HG02870 (cell line): ENCODE data around the gene SPG11.
"Not testable (repeated sequence)": the region's sequence is repeated elsewhere in the genome, so short reads cannot be mapped to it uniquely, and the experiment has no call there.

ENCODE experiments used
- ATAC-seq: cut with Tn5 transposase; IDR thresholded peaks from one replicate; pipeline ENCODE4 v1.9.1; 2021; ENCODE audit warnings: mild to moderate bottlenecking, moderate library complexity; ENCODE audit not compliant: unreplicated experiment

The SPG11 gene, protein sequence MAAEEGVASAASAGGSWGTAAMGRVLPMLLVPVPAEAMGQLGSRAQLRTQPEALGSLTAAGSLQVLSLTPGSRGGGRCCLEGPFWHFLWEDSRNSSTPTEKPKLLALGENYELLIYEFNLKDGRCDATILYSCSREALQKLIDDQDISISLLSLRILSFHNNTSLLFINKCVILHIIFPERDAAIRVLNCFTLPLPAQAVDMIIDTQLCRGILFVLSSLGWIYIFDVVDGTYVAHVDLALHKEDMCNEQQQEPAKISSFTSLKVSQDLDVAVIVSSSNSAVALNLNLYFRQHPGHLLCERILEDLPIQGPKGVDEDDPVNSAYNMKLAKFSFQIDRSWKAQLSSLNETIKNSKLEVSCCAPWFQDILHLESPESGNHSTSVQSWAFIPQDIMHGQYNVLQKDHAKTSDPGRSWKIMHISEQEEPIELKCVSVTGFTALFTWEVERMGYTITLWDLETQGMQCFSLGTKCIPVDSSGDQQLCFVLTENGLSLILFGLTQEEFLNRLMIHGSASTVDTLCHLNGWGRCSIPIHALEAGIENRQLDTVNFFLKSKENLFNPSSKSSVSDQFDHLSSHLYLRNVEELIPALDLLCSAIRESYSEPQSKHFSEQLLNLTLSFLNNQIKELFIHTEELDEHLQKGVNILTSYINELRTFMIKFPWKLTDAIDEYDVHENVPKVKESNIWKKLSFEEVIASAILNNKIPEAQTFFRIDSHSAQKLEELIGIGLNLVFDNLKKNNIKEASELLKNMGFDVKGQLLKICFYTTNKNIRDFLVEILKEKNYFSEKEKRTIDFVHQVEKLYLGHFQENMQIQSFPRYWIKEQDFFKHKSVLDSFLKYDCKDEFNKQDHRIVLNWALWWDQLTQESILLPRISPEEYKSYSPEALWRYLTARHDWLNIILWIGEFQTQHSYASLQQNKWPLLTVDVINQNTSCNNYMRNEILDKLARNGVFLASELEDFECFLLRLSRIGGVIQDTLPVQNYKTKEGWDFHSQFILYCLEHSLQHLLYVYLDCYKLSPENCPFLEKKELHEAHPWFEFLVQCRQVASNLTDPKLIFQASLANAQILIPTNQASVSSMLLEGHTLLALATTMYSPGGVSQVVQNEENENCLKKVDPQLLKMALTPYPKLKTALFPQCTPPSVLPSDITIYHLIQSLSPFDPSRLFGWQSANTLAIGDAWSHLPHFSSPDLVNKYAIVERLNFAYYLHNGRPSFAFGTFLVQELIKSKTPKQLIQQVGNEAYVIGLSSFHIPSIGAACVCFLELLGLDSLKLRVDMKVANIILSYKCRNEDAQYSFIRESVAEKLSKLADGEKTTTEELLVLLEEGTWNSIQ (N-terminal part only)

DNA sequence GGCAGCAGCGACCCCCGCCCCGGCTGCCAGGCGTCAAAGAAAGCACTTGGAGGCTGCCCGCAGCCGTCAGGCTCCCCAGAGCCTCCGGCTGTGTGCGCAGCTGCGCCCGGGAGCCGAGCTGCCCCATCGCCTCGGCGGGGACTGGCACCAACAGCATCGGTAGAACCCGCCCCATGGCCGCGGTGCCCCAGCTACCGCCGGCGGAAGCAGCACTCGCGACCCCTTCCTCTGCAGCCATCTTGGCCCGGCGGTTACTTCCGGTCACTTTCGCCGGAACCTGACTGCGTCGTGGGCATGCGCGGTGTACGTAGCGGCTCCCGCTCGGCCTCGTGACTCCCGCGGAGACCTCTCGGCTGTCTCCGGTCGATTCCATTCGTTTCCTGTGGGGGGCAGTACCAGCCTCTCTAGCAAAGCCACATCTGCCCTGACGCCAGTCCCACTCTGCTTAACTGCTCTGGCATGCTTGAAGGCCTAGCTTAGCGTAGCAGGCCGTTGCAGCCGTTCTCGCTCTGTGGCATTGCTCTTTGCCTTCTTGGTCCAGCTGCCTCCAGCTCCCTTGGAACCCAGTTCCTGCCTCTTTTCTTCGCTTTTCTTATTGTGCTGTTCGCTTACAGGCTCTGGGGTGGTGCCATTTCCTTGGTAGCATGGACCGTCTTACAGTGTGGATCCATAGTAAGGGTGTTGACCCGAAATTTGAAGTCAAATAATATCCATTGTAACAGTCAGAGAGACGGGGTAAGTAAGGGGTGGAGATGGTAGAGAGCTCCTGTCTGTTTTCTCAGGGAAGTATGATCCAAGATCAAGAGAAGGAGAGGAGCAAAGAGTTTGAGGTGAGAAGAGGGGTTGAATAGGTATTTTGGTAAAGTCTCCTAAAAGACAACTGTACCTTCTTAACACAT, at the start of gene SPG11:
SPG11 (minus strand) TSS at position 253 of the 899 bp plus-strand sequence; CDS start at position 238, 15 bp downstream.
- peak; percentile 66 for ATAC-seq

DNA sequence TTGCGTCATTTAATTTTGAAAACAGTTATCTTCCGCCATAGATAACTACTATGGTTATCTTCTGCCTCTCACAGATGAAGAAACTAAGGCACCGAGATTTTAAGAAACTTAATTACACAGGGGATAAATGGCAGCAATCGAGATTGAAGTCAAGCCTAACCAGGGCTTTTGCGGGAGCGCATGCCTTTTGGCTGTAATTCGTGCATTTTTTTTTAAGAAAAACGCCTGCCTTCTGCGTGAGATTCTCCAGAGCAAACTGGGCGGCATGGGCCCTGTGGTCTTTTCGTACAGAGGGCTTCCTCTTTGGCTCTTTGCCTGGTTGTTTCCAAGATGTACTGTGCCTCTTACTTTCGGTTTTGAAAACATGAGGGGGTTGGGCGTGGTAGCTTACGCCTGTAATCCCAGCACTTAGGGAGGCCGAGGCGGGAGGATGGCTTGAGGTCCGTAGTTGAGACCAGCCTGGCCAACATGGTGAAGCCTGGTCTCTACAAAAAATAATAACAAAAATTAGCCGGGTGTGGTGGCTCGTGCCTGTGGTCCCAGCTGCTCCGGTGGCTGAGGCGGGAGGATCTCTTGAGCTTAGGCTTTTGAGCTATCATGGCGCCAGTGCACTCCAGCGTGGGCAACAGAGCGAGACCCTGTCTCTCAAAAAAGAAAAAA, 49.0 kb upstream of the SPG11 start:
- ATAC-seq = no peak

DNA sequence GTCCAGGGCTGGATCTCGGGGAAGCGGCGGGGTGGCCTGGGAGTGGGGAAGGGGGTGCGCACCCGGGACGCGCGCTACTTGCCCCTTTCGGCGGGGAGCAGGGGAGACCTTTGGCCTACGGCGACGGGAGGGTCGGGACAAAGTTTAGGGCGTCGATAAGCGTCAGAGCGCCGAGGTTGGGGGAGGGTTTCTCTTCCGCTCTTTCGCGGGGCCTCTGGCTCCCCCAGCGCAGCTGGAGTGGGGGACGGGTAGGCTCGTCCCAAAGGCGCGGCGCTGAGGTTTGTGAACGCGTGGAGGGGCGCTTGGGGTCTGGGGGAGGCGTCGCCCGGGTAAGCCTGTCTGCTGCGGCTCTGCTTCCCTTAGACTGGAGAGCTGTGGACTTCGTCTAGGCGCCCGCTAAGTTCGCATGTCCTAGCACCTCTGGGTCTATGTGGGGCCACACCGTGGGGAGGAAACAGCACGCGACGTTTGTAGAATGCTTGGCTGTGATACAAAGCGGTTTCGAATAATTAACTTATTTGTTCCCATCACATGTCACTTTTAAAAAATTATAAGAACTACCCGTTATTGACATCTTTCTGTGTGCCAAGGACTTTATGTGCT, 48.4 kb upstream of the SPG11 start:
- peak; percentile 13 for ATAC-seq

DNA sequence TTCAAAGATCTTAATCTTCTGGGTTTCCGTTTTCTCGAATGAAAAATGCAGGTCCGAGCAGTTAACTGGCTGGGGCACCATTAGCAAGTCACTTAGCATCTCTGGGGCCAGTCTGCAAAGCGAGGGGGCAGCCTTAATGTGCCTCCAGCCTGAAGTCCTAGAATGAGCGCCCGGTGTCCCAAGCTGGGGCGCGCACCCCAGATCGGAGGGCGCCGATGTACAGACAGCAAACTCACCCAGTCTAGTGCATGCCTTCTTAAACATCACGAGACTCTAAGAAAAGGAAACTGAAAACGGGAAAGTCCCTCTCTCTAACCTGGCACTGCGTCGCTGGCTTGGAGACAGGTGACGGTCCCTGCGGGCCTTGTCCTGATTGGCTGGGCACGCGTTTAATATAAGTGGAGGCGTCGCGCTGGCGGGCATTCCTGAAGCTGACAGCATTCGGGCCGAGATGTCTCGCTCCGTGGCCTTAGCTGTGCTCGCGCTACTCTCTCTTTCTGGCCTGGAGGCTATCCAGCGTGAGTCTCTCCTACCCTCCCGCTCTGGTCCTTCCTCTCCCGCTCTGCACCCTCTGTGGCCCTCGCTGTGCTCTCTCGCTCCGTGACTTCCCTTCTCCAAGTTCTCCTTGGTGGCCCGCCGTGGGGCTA, 47.8 kb upstream of the SPG11 start, which contains the start of the genes B2M and PATL2:
B2M (plus strand) TSS at position 422 of the 647 bp plus-strand sequence; CDS start at position 452, 30 bp downstream.
PATL2 (minus strand) TSS at position 228 of the 647 bp plus-strand sequence. CDS start 34,833 bp downstream, outside the sequence.
- peak; percentile 83 for ATAC-seq

DNA sequence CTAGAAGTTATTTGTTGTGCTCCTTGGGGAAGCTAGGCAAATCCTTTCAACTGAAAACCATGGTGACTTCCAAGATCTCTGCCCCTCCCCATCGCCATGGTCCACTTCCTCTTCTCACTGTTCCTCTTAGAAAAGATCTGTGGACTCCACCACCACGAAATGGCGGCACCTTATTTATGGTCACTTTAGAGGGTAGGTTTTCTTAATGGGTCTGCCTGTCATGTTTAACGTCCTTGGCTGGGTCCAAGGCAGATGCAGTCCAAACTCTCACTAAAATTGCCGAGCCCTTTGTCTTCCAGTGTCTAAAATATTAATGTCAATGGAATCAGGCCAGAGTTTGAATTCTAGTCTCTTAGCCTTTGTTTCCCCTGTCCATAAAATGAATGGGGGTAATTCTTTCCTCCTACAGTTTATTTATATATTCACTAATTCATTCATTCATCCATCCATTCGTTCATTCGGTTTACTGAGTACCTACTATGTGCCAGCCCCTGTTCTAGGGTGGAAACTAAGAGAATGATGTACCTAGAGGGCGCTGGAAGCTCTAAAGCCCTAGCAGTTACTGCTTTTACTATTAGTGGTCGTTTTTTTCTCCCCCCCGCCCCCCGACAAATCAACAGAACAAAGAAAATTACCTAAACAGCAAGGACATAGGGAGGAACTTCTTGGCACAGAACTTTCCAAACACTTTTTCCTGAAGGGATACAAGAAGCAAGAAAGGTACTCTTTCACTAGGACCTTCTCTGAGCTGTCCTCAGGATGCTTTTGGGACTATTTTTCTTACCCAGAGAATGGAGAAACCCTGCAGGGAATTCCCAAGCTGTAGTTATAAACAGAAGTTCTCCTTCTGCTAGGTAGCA, 47.0 kb upstream of the SPG11 start:
- ATAC-seq = no peak

DNA sequence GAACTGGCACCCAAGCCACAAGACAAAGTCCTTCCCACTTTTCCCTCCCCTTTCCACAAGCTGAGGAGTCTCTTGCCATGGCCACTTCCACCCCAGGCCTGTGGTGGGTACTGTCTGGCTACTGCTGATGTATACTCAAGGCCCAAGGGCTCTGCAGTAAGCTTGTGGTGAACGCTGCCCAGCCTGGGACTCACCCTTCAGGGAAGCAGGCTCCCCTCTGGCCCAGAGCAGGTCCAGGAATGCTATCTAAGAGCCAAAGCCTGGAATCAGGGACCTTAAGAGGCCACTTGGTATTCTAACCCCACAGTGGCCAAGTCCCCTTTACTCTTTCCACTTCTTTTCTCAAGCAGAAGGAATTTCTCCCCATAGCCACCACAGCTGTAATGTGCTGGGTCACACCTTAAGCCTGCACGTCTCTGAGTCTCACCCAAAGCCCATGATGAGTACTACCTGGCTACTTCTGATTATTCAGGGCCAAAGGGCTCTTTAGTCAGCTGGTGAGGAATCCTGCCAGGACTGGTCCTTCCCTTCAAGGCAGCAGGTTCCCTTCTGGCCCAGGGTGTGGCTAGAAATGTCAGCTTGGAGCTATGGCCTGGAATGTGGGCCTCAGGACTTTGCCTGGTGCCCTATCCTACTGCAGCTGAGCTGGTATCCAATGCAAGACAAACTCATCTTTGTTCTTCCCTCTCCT, 43.6 kb upstream of the SPG11 start:
- ATAC-seq = no peak

DNA sequence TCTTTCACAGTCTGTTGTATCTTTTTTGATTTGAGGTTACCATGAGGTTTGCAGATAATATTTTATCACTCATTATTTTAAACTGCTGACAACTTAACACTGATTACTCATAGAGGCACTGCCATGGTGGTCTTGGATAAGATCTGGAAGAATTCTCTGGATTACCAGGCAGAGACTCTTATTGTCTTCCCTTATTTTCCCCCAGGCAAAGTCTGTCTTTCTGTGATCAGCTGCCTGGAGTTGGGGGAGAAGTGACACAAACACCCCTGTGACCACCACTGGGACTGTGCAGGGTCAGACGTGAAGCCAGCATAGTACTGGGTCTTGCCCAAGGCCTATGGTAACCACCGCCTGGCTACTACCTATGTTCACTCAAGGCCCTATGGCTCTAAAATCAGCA, 42.9 kb upstream of the SPG11 start:
- ATAC-seq = no peak

DNA sequence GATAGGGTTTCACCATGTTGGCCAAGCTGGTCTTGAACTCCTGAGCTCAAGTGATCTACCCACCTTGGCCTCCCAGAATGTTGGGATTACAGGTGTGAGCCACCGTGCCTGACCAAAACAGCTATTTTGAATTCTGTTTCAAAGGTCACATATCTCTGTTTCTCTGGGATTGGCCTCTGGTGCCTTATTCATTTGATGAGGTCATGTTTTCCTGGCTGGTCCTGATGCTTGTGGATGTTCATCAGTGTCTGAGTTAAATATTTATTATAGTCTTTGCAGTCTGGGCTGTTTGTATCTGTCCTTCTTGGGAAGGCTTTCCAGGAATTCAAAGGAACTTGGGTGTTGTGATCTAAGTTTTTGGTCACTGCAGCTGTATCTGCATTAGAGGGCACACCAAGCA, 42.5 kb upstream of the SPG11 start:
- ATAC-seq = no peak

DNA sequence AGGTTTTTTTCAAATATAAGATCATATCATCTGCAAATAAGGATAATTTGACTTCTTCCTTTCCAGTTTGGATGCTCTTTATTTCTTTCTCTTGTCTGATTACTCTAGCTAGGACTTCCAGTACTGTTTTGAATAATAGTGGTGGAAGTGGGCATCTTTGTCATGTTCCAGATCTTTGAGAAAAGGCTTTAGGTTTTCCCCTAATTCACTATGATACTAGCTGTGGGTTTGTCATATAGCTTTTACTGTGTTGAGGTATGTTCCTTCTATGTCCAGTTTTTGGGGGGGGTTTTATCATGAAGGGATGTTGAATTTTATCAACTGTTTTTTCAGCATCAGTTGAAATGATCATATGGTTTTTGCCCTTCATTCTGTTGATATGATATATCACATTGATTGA, 37.2 kb upstream of the SPG11 start:
- not testable (repeated sequence) for ATAC-seq

DNA sequence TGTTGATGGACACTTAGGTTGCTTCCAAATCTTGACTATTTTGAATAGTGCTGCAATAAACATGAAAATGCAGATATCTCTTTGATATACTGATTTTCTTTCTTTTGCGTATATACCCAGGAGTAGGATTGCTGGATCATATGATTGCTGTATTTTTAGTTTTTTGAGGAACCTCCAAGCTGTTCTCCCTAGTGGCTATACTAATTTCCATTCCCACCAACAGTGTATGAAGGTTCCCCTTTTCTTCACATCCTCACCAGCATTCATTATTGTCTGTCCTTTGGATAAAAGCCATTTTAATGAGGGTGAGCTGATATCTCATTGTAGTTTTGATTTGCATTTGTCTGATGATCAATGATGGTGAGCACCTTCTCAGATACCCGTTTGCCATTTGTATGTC, 35.2 kb upstream of the SPG11 start:
- no peak for ATAC-seq

DNA sequence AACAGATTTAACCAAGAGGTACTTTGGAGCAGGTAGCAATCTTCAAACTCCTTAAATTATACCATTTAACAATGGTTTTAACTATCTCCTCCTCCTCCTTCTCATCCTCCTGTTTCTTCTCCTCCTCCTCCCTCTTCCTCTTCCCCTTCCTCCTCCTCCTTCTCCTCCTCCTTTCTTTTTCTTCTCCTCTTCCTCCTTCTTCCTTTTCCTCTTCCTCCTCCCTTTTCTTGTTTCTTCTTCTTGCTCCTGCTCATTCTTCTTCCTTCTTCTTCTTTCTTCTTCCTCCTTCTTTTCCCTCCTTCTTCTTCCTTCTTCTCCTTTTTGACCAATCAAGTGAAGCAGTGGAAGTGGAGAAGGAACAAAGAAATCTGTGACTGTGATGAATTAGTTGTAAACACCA, 33.6 kb upstream of the SPG11 start:
- no peak for ATAC-seq

DNA sequence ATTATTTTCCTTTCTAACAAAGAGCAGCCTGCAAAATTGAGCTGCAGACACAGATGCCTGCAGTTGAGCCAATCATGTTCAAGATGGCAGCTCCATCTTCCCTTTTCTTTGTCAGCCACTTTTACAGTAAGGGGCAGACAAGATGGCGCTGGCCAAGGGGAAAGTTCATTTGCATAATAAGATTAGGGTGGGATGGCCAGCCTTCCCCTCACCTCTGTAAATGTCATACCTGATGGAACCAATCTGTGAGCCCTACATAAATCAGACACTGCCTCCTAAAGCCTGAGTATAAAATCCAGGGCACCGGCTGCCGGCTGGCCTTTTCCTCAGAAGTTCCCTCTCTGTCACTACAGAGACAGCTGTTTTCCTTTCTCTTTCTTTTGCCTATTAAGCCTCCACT, 31.8 kb upstream of the SPG11 start:
- no peak for ATAC-seq

DNA sequence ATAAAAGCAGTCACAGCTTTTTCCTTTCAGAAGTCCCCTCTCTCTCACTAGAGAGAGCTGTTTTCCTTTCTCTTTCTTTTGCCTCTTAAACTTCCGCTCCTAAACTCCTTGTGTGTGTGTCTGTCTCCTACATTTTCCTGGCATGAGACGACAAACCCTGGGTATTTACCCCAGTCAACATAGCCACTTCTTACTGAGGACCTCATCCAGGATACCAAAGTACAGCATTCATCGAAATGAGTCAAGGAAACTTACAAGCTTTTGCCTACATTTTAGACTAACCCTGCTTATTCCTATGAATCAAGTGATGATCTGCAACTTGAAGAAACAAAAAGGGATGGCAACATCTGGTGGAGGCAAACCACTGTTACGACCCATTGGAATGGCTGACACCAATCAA, 31.0 kb upstream of the SPG11 start:
- no peak for ATAC-seq

DNA sequence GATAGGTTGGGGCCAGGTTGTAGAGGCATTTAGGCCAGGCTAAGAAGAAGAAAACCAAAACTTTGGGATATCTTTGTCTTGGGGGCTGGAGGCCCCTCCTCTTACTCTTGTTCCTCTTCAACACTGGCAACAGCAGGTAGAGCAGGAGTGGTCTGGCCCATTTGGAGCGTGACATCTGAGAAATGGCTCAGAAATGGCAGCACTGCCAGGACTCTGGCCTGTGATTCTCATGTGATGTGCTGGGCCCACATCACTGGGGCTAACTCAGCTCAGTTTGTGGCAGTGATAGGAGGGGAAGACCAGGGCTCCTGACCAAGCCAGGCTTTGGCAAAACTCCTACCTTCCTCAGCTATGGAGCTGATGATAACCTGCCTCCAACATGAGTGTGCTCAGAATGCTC, 29.2 kb upstream of the SPG11 start:
- ATAC-seq = no peak

DNA sequence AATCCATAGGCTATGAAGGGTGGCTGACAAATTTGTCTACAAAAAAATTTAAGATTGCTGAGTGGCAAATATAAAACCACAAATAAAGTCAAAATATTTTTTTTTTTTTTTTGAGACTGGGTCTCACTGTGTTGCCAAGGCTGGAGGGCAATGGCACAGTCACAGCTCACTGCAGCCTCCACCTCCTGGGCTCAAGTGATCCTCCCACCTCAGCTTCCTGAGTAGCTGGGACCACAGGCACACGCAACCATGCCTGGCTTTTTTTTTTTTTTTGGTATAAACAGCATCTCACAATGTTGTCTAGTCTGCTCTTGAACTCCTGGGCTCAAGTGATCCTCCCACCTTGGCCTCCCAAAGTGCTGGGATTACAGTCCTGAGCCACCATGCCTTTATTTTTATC, 26.8 kb upstream of the SPG11 start:
- not testable (repeated sequence) for ATAC-seq

DNA sequence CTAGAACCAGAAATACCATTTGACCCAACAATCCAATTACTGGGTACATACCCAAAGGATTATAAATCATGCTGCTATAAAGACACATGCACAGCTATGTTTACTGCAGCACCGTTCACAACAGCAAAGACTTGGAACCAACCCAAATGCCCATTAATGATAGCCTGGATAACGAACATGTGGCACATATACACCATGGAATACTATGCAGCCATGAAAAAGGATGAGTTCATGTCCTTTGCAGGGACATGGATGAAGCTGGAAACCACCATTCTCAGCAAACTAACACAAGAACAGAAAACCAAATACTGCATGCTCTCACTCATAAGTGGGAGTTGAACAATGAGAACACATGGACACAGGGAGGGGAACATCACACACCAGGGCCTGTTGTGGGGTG, 25.9 kb upstream of the SPG11 start:
- ATAC-seq = not testable (repeated sequence)
